HL-60 (cell line): ENCODE data around the gene CSGALNACT2.
A peak's percentile ranks its signal among the peaks of the same experiment; 100 is the strongest.

ENCODE experiments used
- DNase-seq, 2 experiments: peaks; one replicate each; pipeline ENCODE4 v3.0.0-alpha.2; 2010 to 2020; ENCODE audit warnings: low read depth in 1 of 2, low spot score in 1 of 2
- H3K27ac ChIP-seq: fragments of 250-450 bp; sonication (Bioruptor Pico); replicated peaks from 2 replicates; pipeline ENCODE4 v1.5.1; 2020; ENCODE audit warnings: mild to moderate bottlenecking, moderate library complexity
- H3K27me3 ChIP-seq: fragments of 250-450 bp; sonication (Bioruptor Pico); 2 replicates; pipeline ENCODE4 v1.5.1; 2021; ENCODE audit warnings: mild to moderate bottlenecking, moderate library complexity; ENCODE audit not compliant: insufficient read depth, poor library complexity, severe bottlenecking
- H3K4me3 ChIP-seq: replicated peaks from 2 replicates; pipeline ENCODE4 v1.5.1; 2011; ENCODE audit warnings: mild to moderate bottlenecking, control low read depth, low read length; ENCODE audit not compliant: insufficient read depth
- GABPA ChIP-seq: IDR thresholded peaks from 2 replicates; pipeline ENCODE4 v1.6.1; 2012; ENCODE audit warnings: low read depth
- POLR2AphosphoS5 ChIP-seq: IDR thresholded peaks from 2 replicates; pipeline ENCODE4 v1.6.1; 2012; ENCODE audit warnings: low read depth
- SPI1 ChIP-seq: IDR thresholded peaks from 2 replicates; pipeline ENCODE4 v1.6.1; 2012; ENCODE audit warnings: low read depth, mild to moderate bottlenecking, borderline replicate concordance
- TF ChIP-seq, protein P1 (sequence below): IDR thresholded peaks from one replicate; pipeline ENCODE4 v1.5.1; 2011; ENCODE audit warnings: low read length, control low read depth, inconsistent platforms; ENCODE audit not compliant: insufficient read depth
- TF ChIP-seq, protein P2 (sequence below): IDR thresholded peaks from 2 replicates; pipeline ENCODE4 v1.6.1; 2012; ENCODE audit warnings: low read depth; ENCODE audit not compliant: insufficient replicate concordance

CSGALNACT2 gene

DNA sequence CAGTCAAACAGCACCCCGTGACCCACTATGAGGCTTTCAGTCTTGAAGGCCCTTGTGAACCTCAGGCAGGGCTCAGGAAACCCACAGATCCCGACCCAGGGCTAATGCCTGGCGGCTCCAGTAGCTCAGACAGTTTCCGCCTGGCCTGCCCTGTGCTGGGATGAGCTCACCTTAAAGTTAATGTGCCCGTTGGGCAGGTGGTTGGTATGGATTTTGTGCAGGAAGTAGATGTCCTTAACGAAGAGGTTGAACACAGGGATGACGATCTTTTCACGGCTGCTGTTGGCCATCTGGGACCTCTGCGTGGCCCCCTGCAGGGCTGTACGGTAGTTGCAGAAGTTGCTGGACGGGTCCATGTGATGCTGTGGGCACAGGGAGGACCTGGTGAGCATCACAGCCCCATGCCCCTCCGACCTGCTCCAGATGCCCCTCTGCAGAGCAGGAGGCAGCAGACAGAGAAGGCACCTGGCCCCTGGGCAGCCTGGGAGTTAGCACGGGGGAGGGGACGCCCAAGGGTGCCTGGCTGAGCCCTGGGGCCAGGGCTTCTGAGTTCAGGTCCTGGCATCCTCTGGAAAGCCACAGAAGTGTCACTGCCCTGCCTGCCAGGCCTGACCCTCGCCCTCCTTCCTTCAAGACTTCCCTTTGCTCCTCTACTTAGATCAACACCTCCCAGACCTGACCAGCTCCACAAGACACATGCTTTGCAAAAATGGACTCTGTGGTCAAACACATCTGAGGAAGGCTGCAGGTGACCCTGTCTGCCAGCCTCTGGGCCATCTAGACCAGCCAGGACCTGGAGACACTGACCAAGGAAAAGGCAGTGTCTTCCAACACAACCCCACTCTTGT lies 59.8 kb downstream of the CSGALNACT2 start:
- TF ChIP-seq GABPA, result no peak
- TF ChIP-seq, protein P1, sequence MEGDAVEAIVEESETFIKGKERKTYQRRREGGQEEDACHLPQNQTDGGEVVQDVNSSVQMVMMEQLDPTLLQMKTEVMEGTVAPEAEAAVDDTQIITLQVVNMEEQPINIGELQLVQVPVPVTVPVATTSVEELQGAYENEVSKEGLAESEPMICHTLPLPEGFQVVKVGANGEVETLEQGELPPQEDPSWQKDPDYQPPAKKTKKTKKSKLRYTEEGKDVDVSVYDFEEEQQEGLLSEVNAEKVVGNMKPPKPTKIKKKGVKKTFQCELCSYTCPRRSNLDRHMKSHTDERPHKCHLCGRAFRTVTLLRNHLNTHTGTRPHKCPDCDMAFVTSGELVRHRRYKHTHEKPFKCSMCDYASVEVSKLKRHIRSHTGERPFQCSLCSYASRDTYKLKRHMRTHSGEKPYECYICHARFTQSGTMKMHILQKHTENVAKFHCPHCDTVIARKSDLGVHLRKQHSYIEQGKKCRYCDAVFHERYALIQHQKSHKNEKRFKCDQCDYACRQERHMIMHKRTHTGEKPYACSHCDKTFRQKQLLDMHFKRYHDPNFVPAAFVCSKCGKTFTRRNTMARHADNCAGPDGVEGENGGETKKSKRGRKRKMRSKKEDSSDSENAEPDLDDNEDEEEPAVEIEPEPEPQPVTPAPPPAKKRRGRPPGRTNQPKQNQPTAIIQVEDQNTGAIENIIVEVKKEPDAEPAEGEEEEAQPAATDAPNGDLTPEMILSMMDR, result peak; percentile 31
- no peak overlapping the region for H3K4me3 ChIP-seq
- H3K27me3 ChIP-seq, result no peaks in the 10 kb centered on the region
- no peak overlapping the region for H3K27ac ChIP-seq
- peak in 1 of 2 experiments; percentile 28 for DNase-seq

DNA sequence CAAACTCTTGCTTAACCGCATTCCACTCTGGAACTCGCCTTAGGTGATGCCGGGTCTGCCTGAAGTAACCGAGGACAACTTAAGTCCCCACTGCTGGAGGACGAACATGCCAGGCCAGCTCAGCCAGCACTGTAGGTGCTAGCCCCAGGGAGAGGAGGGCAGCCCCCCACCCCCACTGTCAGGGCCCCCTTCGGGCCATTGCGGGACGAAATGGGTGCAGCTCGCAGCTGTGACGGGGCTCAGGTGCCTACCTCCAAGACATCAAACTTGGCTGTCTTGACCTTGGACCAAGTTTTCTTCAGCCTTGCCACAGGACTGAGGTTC lies 60.4 kb downstream of the CSGALNACT2 start:
- Histone ChIP-seq H3K27me3 (no peaks in the 10 kb centered on the region), H3K4me3 (no peak overlapping the region), H3K27ac (no peak overlapping the region)
- TF ChIP-seq, protein P2, sequence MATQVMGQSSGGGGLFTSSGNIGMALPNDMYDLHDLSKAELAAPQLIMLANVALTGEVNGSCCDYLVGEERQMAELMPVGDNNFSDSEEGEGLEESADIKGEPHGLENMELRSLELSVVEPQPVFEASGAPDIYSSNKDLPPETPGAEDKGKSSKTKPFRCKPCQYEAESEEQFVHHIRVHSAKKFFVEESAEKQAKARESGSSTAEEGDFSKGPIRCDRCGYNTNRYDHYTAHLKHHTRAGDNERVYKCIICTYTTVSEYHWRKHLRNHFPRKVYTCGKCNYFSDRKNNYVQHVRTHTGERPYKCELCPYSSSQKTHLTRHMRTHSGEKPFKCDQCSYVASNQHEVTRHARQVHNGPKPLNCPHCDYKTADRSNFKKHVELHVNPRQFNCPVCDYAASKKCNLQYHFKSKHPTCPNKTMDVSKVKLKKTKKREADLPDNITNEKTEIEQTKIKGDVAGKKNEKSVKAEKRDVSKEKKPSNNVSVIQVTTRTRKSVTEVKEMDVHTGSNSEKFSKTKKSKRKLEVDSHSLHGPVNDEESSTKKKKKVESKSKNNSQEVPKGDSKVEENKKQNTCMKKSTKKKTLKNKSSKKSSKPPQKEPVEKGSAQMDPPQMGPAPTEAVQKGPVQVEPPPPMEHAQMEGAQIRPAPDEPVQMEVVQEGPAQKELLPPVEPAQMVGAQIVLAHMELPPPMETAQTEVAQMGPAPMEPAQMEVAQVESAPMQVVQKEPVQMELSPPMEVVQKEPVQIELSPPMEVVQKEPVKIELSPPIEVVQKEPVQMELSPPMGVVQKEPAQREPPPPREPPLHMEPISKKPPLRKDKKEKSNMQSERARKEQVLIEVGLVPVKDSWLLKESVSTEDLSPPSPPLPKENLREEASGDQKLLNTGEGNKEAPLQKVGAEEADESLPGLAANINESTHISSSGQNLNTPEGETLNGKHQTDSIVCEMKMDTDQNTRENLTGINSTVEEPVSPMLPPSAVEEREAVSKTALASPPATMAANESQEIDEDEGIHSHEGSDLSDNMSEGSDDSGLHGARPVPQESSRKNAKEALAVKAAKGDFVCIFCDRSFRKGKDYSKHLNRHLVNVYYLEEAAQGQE, result no peak
- TF ChIP-seq, protein P1, result no peak
- TF ChIP-seq SPI1 (no peak), GABPA (no peak)
- DNase-seq, result no peak

DNA sequence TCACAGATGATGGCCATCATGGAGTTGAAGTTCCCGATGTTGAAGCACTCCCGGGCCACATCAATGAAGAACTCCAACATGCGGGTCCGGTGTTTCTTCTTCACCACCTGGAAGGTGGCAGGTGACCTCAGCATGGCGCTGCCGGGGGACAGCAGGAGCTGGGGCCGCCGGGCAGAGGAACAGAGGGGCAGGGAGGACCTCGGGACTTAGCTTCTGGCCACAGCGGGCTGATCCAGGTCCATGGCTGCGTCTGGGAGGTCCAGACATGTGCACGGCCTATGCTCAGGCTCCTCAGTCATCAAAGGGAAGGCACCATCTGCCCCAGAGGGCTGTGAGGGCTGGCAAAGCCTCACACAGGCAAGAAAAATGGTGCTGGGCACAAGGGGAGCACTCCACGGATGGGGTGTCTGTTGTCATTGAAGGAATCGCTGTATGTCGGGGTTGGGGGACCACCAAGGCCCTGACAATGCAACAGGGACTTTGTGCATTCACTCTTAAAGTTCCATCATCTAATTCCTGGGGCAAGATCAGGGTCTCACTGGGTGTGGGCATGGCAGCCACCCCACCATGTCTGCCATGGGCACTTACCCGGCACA lies 60.9 kb downstream of the CSGALNACT2 start:
- Histone ChIP-seq H3K4me3 (no peak overlapping the region), H3K27ac (no peak overlapping the region), H3K27me3 (no peaks in the 10 kb centered on the region)
- TF ChIP-seq POLR2AphosphoS5 (no peak), GABPA (no peak), SPI1 (no peak)
- TF ChIP-seq, protein P2, result no peak
- TF ChIP-seq, protein P1, result no peak
- no peak for DNase-seq
